Esophagus squamous epithelium (tissue), 4 donors: ENCODE measurements around the gene INSR.

ENCODE experiments used
- POLR2A ChIP-seq, 4 donors: fragments of 450-650 bp; IDR thresholded peaks; one replicate each; pipeline ENCODE4 v1.6.1; 2017; ENCODE audit warnings: antibody characterized with exemption in 4 of 4, mild to moderate bottlenecking in 4 of 4, moderate library complexity in 3 of 4
- TF ChIP-seq, protein P1 (sequence below), 6 experiments: fragments of 450-650 bp in 4 of 6; fragments of 200-600 bp in 2 of 6; sonication (generic) in 2 of 6; IDR thresholded peaks; one replicate each; pipeline ENCODE4 v1.5.1; 2016 to 2019; ENCODE audit warnings: antibody characterized with exemption in 6 of 6, mild to moderate bottlenecking in 4 of 6, moderate library complexity in 4 of 6

GRCh38 chr19:7255119-7255518 is 39.1 kb downstream of the INSR start:
- TF ChIP-seq POLR2A (IDR thresholded peaks at IDR 0.05): no peak
- TF ChIP-seq, protein P1, sequence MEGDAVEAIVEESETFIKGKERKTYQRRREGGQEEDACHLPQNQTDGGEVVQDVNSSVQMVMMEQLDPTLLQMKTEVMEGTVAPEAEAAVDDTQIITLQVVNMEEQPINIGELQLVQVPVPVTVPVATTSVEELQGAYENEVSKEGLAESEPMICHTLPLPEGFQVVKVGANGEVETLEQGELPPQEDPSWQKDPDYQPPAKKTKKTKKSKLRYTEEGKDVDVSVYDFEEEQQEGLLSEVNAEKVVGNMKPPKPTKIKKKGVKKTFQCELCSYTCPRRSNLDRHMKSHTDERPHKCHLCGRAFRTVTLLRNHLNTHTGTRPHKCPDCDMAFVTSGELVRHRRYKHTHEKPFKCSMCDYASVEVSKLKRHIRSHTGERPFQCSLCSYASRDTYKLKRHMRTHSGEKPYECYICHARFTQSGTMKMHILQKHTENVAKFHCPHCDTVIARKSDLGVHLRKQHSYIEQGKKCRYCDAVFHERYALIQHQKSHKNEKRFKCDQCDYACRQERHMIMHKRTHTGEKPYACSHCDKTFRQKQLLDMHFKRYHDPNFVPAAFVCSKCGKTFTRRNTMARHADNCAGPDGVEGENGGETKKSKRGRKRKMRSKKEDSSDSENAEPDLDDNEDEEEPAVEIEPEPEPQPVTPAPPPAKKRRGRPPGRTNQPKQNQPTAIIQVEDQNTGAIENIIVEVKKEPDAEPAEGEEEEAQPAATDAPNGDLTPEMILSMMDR (IDR thresholded peaks at IDR 0.05): no peak
